GM18511 (cell line): ENCODE results near the gene ZNF606.

Experiments
- ATAC-seq: cut with Tn5 transposase; IDR thresholded peaks from one replicate; pipeline ENCODE4 v1.9.1; 2021; ENCODE audit warnings: mild to moderate bottlenecking, moderate library complexity; ENCODE audit not compliant: unreplicated experiment

Gene ZNF606

DNA sequence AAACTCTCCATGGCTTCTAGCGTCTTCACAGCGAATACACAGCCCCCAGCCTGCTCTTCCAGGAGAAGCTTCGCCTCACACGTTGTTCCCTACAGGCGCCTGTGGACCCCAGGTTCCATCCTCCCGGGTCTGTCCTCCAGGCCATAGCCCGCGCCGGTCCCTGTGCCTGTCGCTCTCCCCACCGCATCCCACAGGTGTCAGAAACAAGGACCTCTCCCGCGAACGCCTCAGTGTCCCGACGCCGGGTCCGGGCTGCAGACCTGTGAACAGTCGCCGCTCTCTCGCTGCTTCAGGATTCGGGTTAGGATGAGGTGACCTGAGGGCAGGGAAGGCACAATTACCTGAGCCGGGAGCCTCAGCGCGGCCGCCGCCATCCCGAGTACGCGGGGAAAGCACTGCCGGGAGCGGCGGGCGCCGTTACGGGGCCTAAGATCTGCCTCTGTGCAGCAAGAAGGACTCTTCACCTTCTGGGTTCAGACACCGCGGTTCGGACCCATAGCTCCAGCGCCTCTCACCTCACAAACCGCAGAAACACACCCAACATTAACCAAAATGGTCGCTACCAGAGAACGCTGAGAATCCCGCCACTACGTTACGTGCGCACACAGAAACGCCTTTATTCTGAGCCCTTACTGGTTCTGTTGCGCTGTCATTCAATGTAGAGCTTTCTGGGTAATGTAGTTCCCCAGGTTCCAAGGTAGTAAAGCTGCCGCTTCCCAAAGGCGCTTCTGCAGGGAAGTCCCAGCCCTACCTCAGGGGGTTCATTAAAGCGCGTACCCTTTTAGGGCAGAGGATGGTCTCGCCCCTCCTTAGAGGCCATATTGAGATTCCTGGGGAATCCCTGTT is 67.6 kb downstream of the ZNF606 start, which contains the start of gene ZNF418:
Gene ZNF418, minus strand, starts transcription at position 583 of the 846 bp plus-strand sequence. CDS start 1,580 bp downstream, outside the sequence.
- ATAC-seq = no peak

DNA sequence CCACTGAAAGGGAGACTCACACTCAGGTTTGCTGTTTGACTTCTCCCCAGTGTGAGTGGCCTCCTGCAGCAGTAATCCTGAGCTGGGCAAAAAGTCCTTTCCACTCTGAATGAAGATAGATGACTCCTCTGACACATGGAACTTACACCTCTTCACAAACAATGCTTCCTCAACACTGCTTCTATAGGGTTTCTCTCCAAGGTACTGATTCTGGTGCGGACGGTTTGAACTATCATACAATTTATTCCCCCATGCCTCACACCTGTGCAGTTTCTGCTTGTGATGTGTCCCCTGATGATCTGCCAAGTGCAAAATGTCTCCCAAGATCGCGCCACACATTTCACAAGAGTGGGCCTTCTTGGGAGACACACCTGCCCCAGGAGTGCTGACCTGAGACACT is 75.0 kb downstream of the ZNF606 start:
- ATAC-seq = no peak
